Retinal pigment epithelial cell (primary cell): ENCODE results near the gene CHN1.

Experiments used
- DNase-seq: peaks from one replicate; pipeline ENCODE4 v3.0.0-alpha.2; 2010; ENCODE audit warnings: low read depth
- H3K4me3 ChIP-seq: 2 replicates; pipeline ENCODE4 v1.5.1; 2011; ENCODE audit warnings: mild to moderate bottlenecking, low read length, control low read depth, moderate library complexity
- TF ChIP-seq, protein P1 (sequence below): conservative IDR thresholded peaks from 2 replicates; pipeline ENCODE4 v1.5.1; 2011; ENCODE audit warnings: low read depth, low read length, control low read depth, inconsistent platforms

The CHN1 gene

DNA sequence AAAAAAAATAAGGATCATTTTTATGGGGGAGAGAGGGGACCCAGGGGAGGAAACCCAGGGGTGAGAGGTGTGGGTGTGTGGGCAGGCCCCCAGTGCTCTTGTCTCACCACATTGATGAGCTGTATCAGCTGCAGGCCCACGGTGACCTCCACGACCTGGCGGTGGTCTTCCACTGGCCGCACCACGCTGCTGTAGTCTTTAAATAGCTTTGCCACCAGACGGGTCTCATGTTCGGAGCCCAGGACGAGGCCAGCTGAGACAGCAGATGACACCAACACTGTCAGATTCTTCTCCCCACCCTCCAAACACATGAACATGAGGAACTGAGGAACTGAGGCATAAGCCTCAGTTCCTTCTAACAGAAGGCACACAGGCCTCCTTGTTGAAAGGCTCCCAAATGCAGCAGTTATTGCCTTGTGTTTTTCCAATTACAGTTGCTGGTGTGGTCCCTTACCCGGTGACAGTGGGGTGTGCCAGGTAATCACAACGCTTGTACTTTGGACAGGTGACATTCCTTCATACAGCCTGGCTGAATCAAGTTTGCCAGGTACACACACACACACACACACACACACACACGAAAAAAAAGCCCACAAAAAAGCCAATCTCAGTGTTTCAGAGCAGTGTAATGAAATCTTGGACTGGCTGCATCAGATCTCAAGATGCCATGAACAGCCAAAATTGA lies 245.7 kb downstream of the CHN1 start:
- H3K4me3 ChIP-seq, result no peak overlapping the region
- no peak for DNase-seq
- TF ChIP-seq, protein P1, sequence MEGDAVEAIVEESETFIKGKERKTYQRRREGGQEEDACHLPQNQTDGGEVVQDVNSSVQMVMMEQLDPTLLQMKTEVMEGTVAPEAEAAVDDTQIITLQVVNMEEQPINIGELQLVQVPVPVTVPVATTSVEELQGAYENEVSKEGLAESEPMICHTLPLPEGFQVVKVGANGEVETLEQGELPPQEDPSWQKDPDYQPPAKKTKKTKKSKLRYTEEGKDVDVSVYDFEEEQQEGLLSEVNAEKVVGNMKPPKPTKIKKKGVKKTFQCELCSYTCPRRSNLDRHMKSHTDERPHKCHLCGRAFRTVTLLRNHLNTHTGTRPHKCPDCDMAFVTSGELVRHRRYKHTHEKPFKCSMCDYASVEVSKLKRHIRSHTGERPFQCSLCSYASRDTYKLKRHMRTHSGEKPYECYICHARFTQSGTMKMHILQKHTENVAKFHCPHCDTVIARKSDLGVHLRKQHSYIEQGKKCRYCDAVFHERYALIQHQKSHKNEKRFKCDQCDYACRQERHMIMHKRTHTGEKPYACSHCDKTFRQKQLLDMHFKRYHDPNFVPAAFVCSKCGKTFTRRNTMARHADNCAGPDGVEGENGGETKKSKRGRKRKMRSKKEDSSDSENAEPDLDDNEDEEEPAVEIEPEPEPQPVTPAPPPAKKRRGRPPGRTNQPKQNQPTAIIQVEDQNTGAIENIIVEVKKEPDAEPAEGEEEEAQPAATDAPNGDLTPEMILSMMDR, result no peak

DNA sequence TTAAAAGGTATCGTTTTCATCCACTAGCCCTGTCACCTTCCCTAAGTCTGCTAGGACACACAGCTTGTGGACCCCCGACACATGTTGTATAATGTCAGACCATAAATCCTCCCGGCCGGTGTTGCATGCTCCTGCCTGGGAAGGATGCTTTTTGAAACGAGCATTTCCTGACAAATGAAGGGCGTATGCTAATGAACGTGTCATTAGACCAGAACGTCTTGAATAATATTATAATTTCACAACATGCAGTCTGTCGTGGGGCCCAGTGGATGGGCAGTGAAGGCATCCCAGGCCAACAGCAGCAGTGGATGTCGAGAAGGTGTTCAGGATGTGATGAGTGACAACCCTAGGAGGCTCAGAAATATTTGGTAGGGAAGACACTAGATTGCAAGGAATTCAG lies 248.4 kb downstream of the CHN1 start:
- no peak overlapping the region for H3K4me3 ChIP-seq
- TF ChIP-seq, protein P1, result no peak
- DNase-seq, result no peak

DNA sequence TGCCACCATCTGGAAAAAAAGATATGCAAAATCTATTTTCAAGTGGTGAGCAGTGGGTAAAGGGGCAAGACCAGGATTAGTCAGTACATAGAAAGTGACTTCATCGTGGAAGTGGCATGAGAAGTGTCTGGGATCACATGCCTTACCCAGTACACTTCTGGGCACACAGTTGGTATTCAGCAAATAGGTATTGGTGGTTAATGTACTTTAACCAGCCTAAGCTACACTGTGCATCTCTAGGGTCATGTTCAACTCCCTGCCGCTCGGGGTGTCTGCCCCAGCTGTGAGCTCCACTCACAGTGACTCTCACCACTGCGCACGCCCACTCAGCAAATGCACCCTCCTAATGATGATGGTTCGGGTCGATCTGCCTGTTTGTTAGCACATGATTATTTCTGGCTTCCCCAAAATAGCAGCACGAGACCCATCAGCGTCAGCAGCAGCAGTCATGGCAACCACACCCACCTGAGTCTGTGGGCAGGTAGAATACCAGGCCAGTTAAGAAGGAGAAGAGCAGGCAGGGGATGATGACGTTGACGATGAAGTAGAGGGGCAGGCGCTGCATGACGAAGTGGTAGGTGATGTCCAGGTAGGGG lies 252.0 kb downstream of the CHN1 start:
- TF ChIP-seq, protein P1, result no peak
- DNase-seq, result no peak
- H3K4me3 ChIP-seq, result no peak overlapping the region

DNA sequence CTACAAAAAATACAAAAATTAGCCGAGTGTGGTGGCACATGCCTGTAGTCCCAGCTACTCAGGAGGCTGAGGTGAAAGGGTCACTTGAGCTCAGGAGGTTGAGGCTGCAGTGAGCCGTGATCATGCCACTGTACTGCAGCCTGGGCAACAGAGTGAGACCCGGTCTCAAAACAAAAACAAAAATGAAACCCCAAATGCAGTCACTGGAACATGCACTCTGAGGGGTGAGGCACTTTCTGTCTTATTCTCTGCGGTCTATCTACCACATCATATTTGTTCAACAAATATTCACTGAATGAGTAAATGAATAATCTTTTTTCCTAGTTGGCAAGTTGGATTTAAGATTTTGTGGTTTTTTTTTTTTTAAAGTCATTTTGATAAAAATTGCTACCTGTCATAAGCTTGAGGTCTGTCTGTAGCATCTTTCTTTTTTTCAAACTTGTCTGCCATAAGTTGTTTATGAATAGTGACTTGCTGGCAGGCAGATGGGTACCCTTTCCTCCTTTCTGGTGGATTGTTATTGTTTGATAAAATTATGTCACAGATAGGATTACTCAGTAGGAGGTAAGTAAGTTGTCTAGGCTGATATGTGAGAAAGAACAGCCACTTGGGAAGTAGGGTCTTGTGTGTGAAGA lies 252.7 kb downstream of the CHN1 start:
- DNase-seq, result no peak
- H3K4me3 ChIP-seq, result no peak overlapping the region
- TF ChIP-seq, protein P1, result no peak

DNA sequence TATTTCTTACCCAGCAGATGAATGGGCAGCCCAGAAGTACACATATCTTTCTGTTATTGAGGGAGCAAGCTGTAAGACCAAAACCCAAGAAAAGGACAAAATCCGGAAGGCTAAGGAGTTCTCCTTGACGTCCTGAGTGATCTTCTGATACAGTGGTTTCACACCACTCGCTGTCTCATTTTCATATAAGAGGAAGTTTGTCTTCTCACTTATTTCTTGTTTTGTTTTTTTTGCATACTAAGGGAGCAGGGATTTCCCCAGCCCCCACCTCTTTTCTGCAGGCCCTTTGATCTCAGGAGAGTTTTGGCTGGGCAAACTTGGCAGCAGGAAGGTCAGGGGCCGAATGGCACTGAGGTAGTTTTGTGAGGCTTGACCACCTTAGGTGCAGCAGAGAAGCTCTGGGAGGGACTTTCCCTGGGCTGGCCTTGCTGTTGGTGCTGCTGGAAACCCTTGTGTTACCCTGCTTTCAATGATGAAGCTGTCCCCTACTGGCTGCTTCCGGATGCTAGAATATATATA lies 254.2 kb downstream of the CHN1 start:
- no peak for DNase-seq
- TF ChIP-seq, protein P1, result no peak
- H3K4me3 ChIP-seq, result no peak overlapping the region

DNA sequence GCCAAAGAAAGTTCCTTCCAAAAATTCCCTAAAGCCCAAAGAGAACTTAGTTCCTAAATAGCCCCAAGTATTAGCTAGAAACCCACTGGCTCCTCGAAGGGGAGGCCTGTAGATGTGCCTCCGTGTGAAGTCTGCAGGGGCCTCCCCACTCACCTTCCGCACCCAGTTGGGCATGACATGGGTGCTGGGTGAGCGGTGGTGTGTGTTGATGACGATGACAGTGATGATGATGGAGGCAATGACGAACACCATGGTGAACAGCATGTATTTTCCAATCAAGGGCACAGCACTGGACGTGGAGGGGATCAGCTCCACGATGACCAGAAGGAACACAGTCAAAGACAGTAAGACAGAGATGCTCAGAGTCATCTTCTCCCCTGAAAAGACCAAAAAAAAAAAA lies 255.4 kb downstream of the CHN1 start:
- H3K4me3 ChIP-seq, result no peak overlapping the region
- no peak for DNase-seq
- TF ChIP-seq, protein P1, result no peak
